Transverse colon (tissue), 4 donors: ENCODE data around the gene KIF25.

Experiments
- CTCF ChIP-seq, 5 experiments: fragments of 200-600 bp in 3 of 5; fragments of 450-650 bp in 2 of 5; sonication (generic) in 3 of 5; IDR thresholded peaks; 1 replicate in 2 of 5; 2 replicates in 3 of 5; pipeline ENCODE4 v1.5.1; 2016 to 2017; ENCODE audit warnings: antibody characterized with exemption in 5 of 5, inconsistent platforms in 3 of 5, mild to moderate bottlenecking in 2 of 5, moderate library complexity in 1 of 5
- EP300 ChIP-seq: sonication (generic); formaldehyde crosslinking; IDR thresholded peaks from one replicate; pipeline ENCODE4 v1.6.1; 2017; ENCODE audit warnings: antibody characterized with exemption, low read depth
- POLR2A ChIP-seq: fragments of 450-650 bp; IDR thresholded peaks from one replicate; pipeline ENCODE4 v1.6.1; 2016; ENCODE audit warnings: antibody characterized with exemption, mild to moderate bottlenecking, moderate library complexity
- POLR2AphosphoS5 ChIP-seq, 3 donors: sonication (generic); formaldehyde crosslinking; IDR thresholded peaks; one replicate each; pipeline ENCODE4 v1.6.1; 2016; ENCODE audit warnings: antibody characterized with exemption in 3 of 3

- TF ChIP-seq CTCF (IDR thresholded peaks at IDR 0.05) = no peak
- TF ChIP-seq POLR2A = no peak
- no peak for TF ChIP-seq POLR2AphosphoS5 (IDR thresholded peaks at IDR 0.05)
- no peak for TF ChIP-seq EP300
Observed at GRCh38 chr6:168000198-168001028, 2.9 kb downstream of the KIF25 start.
